HG02870 (cell line): ENCODE measurements around the gene DPP3.
"Not testable (repeated sequence)": the region's sequence is repeated elsewhere in the genome, so short reads cannot be mapped to it uniquely, and the experiment has no call there.

ENCODE experiments used
- ATAC-seq: cut with Tn5 transposase; IDR thresholded peaks from one replicate; pipeline ENCODE4 v1.9.1; 2021; ENCODE audit warnings: mild to moderate bottlenecking, moderate library complexity; ENCODE audit not compliant: unreplicated experiment

DPP3 gene, protein sequence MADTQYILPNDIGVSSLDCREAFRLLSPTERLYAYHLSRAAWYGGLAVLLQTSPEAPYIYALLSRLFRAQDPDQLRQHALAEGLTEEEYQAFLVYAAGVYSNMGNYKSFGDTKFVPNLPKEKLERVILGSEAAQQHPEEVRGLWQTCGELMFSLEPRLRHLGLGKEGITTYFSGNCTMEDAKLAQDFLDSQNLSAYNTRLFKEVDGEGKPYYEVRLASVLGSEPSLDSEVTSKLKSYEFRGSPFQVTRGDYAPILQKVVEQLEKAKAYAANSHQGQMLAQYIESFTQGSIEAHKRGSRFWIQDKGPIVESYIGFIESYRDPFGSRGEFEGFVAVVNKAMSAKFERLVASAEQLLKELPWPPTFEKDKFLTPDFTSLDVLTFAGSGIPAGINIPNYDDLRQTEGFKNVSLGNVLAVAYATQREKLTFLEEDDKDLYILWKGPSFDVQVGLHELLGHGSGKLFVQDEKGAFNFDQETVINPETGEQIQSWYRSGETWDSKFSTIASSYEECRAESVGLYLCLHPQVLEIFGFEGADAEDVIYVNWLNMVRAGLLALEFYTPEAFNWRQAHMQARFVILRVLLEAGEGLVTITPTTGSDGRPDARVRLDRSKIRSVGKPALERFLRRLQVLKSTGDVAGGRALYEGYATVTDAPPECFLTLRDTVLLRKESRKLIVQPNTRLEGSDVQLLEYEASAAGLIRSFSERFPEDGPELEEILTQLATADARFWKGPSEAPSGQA

DNA sequence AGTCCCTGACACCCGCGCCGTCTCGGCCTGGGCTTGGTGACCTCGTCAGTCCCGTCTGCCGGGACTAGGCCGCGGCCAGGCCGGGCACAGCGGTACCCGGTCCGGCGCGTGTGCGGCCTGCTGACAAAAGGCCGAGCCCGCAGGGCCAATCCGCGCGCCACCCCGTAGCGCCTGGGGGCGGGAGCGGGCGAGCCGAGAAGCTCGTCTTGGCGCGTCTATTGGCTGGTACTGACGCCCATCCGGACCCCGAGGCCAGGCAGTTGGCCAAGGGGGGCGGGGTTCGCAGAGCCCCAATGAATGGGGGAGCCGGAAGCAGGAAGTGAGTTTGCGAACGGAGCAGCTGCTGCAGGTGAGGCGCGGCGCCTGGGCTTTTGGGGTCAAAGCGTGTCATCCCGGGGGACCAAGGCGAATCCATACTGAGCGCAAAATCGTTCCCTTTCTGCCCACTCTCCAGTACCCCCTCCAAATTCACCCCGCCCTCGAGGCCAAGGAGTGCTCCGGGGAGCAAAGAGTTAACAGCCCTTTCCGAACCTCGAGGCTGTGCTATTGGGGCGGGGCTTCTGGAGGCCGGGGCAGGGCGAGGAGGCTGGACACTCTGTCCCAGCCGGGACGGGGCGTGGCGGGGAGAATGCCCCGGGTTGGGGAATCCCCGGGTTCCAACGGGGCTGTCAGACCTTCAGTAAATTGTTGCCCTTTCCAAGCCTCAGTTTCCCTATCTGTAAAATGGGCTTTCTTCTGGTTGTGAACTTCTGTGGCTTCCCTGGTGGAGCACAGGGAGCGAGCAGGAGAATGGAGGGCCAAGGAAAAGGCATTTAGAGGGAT is at the start of gene DPP3:
TSS of gene DPP3 (plus strand) at position 318 of the 822 bp plus-strand sequence. CDS start 1,767 bp downstream, outside the sequence.
- ATAC-seq: peak; percentile 83

DNA sequence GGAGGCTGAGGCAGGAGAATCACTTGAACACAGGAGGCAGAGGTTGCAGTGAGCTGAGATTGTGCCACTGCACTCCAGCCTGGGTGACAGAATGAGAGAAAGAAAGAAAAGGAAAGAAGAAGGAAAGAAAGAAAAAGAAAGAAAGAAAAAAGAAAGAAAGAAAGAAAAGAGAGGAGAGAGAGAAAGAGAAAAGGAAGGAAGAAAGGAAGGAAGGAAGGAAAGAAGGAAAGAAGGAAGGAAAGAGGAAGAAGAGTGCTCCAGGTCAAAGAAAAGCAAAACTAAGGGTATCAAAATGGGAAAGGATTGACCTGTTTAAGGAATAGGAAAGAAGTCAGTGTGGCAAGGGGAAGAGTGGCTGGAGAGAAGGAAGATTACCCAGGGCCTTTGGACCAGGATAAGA is 48.9 kb upstream of the DPP3 start:
- ATAC-seq: not testable (repeated sequence)

DNA sequence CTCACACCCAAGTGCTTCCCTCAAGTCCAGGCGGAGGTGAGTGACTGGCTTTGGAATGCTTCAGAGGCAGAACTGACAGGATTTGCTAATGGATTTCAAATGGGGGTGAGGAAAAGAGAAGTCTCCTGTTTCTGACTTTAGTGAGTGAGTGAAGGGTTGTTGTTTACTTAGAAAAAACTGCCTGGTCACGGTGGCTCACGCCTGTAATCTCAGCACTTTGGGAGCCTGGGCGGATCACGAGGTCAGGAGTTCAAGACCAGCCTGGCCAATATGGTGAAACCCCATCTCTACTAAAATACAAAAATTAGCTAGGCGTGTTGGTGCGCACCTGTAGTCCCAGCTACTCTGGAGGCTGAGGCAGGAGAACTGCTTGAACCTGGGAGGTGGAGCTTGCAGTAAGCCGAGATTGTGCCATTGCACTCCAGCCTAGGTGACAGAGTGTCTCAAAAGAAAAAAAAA is 48.3 kb upstream of the DPP3 start:
- not testable (repeated sequence) for ATAC-seq

DNA sequence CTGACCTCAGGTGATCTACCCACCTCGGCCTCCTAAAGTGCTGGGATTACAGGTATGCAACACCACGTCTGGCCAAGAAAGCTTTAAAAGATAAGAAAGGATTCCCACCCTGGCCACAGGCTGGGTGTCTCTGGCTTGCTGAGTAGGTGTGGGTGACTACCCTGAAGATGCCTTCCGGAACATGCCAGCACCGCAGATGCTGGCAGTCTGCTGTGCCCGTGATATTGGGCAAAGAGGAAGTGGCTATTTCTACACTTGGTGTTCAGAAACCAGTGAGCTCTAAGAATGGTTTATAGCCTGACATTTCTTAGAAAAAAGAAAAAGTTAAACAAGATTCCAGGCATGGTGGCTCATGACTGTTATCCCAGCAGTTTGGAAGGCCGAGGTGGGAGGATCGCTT is 47.6 kb upstream of the DPP3 start:
- no peak for ATAC-seq

DNA sequence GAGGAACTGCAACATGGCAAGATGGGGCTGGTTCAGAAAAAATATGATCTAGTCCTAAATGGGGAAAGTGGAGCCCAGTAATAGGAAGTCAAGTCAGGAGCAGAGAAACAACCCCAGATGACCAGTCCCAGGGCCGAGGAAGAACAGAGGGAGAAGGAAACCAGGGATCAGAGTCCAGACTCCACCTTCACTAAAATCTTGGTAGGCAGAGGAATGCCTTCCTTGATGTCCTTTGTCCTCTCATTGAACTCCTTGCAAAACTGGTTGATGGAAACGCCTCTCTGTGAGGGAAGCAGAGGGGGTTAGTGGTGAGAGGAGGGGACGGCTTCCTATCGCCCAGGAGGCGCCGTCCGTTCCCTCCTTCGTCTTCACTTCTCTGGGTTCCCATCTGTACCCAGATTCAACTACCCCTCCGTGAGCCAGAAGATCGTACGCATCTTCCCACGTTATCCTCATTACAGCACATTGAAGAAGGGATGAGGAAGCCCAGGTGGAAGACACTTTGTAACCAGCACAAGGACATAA is 42.2 kb upstream of the DPP3 start:
- no peak for ATAC-seq

DNA sequence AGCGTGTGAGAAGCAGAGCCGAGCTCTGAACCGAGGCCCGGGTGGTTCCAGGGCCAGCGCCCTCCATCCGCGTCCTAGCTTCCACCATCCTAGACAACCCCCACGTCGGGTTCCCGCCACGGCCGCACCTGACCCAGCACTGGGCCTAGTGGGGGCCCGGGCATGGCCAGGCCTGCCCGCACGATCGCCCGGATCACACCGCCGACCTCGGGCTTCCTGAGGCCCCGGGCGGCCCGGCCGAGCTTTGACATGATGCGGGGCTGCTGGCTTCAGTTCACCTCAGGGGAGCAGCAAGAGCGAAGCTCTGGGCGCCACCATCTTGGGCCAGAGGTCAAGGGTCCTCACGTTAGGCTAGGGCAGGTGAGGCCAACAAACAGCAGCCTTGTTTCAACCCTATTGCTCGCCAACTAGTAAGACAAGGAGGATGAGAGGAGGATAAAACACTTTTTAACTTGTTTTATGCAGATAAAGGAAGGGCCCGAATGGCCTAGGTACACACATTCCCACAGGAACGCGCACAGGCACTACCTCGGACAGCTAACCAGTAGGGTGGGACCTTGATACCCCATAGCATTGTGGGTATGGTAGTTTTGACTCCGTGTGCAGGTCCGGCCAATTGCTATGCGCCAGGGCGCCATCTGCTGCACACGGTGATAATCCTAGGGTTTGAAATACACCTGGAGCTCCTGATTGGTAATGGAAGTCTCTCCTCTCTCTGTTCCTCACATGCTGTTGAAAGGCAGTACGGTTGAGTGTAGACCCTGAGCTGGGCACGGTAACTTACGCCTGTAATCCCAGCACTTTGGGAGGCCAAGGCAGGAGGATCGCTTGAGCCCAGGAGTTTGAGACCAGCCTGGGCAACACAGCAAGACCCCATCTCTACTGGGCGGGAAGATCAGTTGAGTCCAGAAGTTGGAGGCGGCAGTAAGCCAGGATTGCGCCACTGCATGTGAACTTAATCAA is 41.4 kb upstream of the DPP3 start, which contains the start of gene MRPL11:
TSS of gene MRPL11 (minus strand) at position 345 of the 963 bp plus-strand sequence. CDS start at position 251, 94 bp downstream.
- peak; percentile 96 for ATAC-seq

DNA sequence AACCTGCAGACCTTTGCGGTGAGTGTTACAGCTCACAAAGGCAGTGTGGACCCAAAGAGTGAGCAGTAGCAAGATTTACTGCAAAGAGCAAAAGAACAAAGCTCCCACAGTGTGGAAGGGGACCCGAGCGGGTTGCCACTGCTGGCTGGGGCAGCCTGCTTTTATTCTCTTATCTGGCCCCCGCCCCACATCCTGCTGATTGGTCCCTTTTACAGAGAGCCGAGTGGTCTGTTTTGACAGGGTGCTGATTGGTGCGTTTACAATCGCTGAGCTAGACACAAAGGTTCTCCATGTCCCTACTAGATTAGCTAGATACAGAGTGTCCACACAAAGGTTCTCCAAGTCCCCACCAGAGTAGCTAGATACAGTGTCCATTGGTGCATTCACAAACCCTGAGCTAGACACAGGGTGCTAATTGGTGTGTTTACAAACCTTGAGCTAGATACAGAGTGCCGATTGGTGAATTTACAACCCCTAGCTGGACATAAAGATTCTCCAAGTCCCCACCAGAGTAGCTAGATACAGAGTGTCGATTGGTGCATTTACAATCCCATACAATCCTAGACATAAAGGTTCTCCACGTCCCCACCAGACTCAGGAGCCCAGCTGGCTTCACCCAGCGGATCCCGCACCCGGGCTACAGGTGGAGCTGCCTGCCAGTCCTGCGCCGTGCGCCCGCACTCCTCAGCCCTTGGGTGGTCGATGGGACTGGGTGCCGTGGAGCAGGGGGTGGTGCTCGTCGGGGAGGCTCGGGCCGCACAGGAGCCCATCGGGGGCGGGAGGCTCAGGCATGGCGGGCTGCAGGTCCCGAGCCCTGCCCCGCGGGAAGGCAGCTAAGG is 39.9 kb upstream of the DPP3 start:
- not testable (repeated sequence) for ATAC-seq

DNA sequence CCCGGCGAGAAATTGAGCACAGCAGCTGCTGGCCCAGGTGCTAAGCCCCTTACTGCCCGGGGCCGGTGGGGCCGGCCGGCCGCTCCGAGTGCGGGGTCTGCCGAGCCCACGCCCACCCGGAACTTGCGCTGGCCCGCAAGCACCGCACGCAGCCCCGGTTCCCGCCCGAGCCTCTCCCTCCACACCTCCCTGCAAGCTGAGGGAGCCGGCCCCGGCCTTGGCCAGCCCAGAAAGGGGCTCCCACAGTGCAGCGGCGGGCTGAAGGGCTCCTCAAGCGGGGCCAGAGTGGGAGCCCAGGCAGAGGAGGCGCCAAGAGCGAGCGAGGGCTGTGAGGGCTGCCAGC is 39.3 kb upstream of the DPP3 start:
- not testable (repeated sequence) for ATAC-seq

DNA sequence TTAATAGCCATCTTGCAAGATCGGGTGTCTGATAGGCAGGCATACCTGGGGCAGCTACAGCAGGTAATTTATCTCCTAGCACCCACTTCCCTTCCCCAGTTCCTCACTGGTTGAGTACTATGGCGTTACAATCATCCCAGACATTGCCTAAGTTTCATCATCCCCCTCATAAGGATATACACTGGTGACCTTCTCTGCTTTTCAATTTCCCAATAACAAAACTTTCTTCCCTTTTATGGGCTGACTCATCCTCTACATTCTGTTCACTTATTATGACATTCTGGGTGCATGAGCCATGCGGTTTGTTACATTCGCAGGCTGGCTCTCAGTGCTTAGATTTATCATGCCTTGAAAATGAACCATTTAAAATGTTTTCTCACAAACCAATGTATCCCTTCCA is 36.6 kb upstream of the DPP3 start:
- ATAC-seq: no peak

DNA sequence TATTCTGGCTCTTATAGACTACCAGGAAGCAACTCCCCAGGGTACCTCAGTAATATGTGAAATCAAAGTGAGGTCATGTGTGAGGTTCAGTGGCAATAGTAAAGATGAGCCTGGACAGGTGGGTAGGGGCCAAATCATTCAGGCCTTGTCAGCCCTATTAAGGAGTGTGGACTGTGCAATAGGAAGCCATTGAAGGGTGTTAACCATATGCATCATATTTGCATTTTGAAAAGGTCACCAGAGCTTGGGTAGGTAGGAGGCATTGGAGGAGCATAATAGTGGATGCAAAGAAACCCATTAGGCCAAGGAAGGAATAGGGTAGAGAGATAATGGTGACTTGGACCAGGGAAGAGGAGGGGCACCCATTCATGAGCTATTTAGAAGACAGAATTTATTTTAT is 33.2 kb upstream of the DPP3 start:
- no peak for ATAC-seq

DNA sequence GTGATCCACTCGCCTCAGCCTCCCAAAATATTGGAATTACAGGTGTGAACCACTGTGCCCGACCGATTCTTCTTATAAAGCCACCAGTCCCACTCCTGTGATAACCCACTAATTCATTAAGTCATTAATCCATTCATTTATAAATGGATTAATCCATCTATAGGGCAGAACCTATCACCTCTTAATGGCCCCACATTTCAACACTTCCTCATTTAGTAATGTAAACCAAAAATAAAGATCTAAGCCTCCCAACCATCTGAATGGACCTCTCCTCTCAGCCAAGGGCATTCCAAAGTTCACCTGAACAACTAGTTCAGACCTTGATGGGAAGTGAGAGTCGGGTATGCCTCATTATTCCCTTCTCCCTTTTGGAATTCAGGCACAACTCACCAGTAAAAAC is 31.7 kb upstream of the DPP3 start:
- ATAC-seq: no peak

DNA sequence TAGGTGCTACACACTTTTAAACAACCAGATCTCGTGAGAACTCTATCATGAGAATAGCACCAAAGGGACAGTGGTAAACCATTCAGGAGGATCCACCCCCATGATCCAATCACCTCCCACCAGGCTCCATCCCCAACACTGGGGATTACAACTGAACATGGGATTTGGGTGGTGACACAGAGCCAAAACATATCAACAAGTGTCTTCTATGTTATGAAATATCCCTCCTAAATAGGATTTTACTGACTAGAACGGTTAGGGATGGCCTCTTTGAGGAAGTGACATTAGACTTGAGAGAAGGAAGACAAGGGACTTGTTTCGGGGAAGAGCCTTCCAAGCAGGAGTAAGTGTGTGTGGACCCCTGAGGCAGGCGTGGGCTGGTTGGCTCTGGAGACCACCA is 29.7 kb upstream of the DPP3 start:
- no peak for ATAC-seq

DNA sequence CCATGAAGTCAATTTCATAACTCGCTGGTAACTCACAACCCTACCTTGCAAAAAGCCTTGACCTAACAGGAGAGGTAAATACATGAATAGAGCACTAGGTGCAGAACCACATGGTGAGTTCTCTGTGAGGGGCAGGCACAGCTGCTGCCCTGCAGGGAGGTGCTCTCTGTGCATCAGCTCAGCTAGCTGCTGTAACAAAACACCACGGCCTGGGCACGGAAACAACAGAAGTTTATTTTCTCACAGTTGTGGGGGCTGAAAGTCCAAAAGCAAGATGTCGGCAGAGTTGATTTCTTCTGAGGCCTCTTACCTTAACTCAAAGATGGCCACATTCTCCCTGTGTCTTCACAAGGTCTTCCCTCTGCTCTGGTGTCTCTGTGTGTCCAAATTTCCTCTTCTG is 28.6 kb upstream of the DPP3 start:
- no peak for ATAC-seq

DNA sequence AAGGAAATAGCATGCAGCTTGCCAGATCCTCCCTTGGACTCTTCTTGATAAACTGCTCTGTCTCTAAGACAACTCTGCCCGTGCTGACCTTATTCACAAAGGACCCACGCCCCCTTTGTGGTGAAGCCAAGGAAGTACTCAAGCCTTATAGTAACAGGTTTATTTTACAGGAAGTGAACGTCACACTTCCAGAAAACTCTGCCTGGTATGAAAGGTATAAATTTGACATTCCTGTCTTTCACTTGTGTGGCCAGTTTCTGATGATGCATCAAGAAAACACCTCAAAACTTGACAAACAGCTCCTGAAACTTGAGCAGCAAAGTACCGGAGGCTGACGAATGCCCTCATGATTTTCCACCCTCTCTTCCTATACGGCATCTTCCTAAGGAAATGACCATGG is 26.0 kb upstream of the DPP3 start:
- ATAC-seq: no peak

DNA sequence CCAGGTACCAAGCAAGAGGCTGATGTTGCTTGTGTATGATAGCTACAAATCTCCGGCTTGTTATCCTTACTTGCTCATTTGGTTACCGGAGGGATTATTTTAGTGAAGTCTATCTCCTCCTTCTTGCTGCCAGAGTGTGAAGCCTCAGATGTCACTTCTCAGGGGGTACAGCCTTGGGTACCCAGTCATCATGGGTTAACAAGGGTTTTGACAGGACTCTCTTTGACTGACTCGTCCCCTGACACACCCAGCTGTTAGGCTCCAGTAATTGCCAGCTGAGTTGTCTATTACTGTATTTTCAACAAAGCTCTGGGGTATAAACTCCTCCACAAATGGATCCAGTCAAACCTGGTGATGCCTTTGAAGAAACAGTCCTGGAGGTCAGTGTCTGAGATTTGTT is 25.4 kb upstream of the DPP3 start:
- ATAC-seq: no peak

DNA sequence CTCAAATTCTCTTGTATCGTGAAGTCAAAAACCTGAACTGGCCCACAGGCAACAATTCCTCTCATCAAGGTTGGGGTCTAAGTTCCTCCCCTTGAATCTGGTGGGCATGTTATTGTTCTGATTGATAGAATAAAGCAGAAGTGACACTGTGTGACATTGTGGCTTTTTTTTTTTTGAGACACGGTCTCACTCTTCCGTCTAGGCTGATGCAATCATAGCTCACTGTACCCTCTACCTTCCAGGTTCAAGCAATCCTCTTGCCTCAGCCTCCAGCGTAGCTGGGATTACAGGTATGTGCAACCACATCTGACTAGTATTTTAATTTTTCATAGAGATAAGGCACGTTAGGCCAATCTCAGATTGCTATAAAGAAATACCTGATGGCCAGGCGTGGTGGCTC is 22.4 kb upstream of the DPP3 start:
- no peak for ATAC-seq

DNA sequence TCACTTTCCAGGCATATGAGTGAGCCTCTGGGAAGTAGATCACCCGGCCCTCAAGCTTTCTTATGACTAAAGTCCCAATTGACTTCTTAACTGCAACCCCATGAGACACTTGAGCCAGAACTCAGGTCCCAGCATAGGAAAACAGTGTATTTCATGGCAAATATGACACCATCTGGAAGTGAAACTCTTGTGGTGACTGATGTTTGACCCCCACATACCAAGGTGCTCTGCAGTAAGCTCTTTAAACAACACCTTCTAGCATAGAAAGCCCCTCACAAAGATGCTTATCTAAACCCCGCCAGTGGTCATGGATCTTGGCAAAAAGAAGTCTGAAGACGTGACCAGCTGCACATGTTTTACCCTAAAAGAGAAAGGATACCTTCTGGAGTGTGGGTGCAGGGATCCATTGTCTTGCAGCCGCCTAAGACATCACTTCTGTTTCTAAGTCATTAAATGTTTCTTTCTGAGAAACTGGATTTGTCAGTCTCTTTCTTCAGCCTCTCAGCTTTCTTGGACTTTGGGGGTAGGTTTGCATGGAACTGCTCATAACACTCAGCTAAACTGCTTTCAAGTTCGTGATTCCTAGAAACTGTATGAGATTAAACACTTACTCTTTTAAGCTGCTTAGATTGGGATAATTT is 21.0 kb upstream of the DPP3 start:
- no peak for ATAC-seq

DNA sequence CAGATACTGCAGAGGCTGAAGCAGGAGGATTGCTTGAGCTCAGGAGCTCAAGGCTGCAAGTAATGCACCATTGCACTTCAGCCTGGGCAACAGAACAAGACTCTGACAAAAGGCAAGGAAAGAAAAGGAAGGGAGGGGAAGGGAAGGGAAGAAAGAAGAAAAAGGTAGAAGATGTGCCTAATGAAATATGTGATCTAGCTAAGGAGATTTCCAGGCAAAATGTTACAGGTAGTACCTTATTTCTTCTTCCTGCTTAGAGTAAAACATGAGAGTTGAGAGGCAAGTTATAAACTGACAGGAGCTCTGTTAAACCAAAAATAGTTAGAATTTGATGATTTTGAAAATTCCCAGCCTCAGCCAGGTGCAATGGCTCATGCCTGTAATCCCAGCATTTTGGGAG is 18.2 kb upstream of the DPP3 start:
- ATAC-seq: no peak

DNA sequence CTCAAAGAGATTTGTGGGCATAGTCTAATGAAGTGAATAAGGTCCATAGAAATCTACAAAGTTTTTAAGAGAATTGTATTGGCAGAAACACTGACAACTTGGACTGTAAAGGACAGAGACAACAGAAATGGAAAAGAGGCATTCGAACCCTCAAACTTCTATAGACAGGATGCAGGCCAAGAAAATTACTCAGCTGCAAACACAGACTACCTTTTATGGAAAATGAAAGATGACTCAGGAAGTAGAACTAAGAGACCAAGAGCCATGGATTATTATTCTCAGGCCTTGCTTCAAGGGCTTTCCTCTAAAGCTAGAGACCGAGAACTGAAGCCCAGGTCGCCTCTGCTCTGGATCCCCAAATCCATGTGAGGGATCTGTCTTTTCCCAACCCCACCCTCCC is 17.3 kb upstream of the DPP3 start:
- ATAC-seq: no peak
